Common myeloid progenitor, CD34-positive (primary cell): ENCODE measurements around the gene E2F6.

Experiments used
- CTCF ChIA-PET: fragments of 350-600 bp; sonication (Branson Sonifier 250); formaldehyde crosslinking; loops from one replicate; lab custom pipeline; 2021; ENCODE audit warnings: antibody characterized with exemption; lab: Charles Lee
- POLR2A ChIA-PET: fragments of 350-600 bp; sonication (Branson Sonifier 250); formaldehyde crosslinking; loops from one replicate; lab custom pipeline; 2021; ENCODE audit warnings: antibody characterized with exemption; lab: Charles Lee
- DNase-seq, 3 donors: peaks; one replicate each; pipeline versions ENCODE4 v3.0.0 to v3.0.0-alpha.2; 2013
- H3K27ac ChIP-seq, 2 experiments: 1 replicate in 1 of 2; 2 replicates in 1 of 2; pipeline ENCODE4 v1.7.0; 2013; ENCODE audit warnings: inconsistent platforms in 2 of 2, low read length in 2 of 2, mild to moderate bottlenecking in 2 of 2, low read depth in 1 of 2, moderate library complexity in 1 of 2; ENCODE audit not compliant: severe bottlenecking in 2 of 2, insufficient read depth in 1 of 2, poor library complexity in 1 of 2
- H3K27me3 ChIP-seq, 5 experiments: replicated peaks in 2 of 5; 1 replicate in 3 of 5; 2 replicates in 2 of 5; pipeline versions ENCODE4 v1.6.1 to v1.7.0; 2013; ENCODE audit warnings: low read length in 4 of 5, mild to moderate bottlenecking in 2 of 5, moderate library complexity in 2 of 5, inconsistent platforms in 1 of 5; ENCODE audit not compliant: insufficient read depth in 5 of 5, control insufficient read depth in 4 of 5
- H3K36me3 ChIP-seq, 4 experiments: 1 replicate in 2 of 4; 2 replicates in 2 of 4; pipeline versions ENCODE4 v1.6.1 to v1.7.0; 2013; ENCODE audit warnings: low read length in 3 of 4, control low read depth in 1 of 4, mild to moderate bottlenecking in 1 of 4; ENCODE audit not compliant: control insufficient read depth in 4 of 4, insufficient read depth in 4 of 4
- H3K4me1 ChIP-seq, 4 experiments: 1 replicate in 3 of 4; 2 replicates in 1 of 4; pipeline versions ENCODE4 v1.6.1 to v1.7.1; 2013; ENCODE audit warnings: low read length in 3 of 4, mild to moderate bottlenecking in 3 of 4, control low read depth in 1 of 4, inconsistent platforms in 1 of 4, moderate library complexity in 1 of 4; ENCODE audit not compliant: control insufficient read depth in 4 of 4, insufficient read depth in 4 of 4; ENCODE audit errors: control extremely low read depth in 1 of 4
- H3K4me3 ChIP-seq, 7 experiments: 1 replicate in 4 of 7; 2 replicates in 3 of 7; pipeline versions ENCODE4 v1.5.1 to v1.7.0; 2013; ENCODE audit warnings: mild to moderate bottlenecking in 7 of 7, low read length in 6 of 7, moderate library complexity in 6 of 7, inconsistent platforms in 2 of 7, low read depth in 2 of 7, control low read depth in 1 of 7; ENCODE audit not compliant: insufficient read depth in 4 of 7, control insufficient read depth in 1 of 7; ENCODE audit errors: extremely low read depth in 1 of 7
- H3K9me3 ChIP-seq, 5 experiments: 1 replicate in 4 of 5; 2 replicates in 1 of 5; pipeline versions ENCODE4 v1.6.1 to v1.7.1; 2013; ENCODE audit warnings: low read length in 4 of 5, mild to moderate bottlenecking in 2 of 5, inconsistent platforms in 1 of 5, low read depth in 1 of 5, moderate library complexity in 1 of 5; ENCODE audit not compliant: control insufficient read depth in 4 of 5, insufficient read depth in 2 of 5; ENCODE audit errors: control extremely low read depth in 1 of 5
- WGBS: methylation state at CpG from one replicate; pipeline ENCODE4 v1.1.5; 2013; ENCODE audit not compliant: insufficient coverage; 5-methylcytosine and 5-hydroxymethylcytosine counted together

The E2F6 gene

GRCh38 chr2:11483806-11484617, 18.1 kb upstream of the E2F6 start:
- Histone ChIP-seq H3K9me3 (peaks cover 0 to 2% (median 0%) of the 10 kb centered on the region in 5 experiments), H3K4me3 (no peak overlapping the region), H3K4me1 (peaks cover 0 to 18% (median 14%) of the 10 kb centered on the region in 4 experiments), H3K27me3 (peaks cover 16 to 90% (median 33%) of the 10 kb centered on the region in 5 experiments), H3K27ac (no peak overlapping the region), H3K36me3 (no peaks in the 10 kb centered on the region)
- ChIA-PET CTCF (interaction anchor here (0.8 to 1.5 kb wide), 2 partner anchors 99 to 100 kb away, joined by 5 to 6 read pairs; no protein-coding TSS in a partner anchor), POLR2A (interaction anchor here (0.6 kb wide), 1 partner anchor 30 kb away, joined by 3 read pairs; no protein-coding TSS in a partner anchor)
- 73% methylated on average over 4 of the region's 7 CpGs for WGBS
- no peak for DNase-seq

- Histone ChIP-seq H3K36me3 (no peaks in the 10 kb centered on the region), H3K9me3 (no peaks in the 10 kb centered on the region), H3K4me3 (peak overlapping the region; percentile 8 to 78 (median 57)), H3K4me1 (peaks cover 0 to 18% (median 14%) of the 10 kb centered on the region in 4 experiments), H3K27ac (no peak overlapping the region), H3K27me3 (peaks cover 18 to 86% (median 34%) of the 10 kb centered on the region in 5 experiments)
- peak in 1 of 3 donors; percentile 31 for DNase-seq
- under 1% methylated on average over 59 of the region's 70 CpGs for WGBS
- ChIA-PET CTCF (no interaction called here), POLR2A (no interaction called here)
These were observed 16.6 kb upstream of the E2F6 start for GRCh38 chr2:11482473-11483035.

GRCh38 chr2:11481789-11482472, 16.0 kb upstream of the E2F6 start:
- CTCF ChIA-PET = interaction anchor here (5.8 kb wide), 1 partner anchor 101 kb away, joined by 125 read pairs; no protein-coding TSS in a partner anchor
- Histone ChIP-seq H3K9me3 (no peaks in the 10 kb centered on the region), H3K4me1 (peaks cover 0 to 18% (median 14%) of the 10 kb centered on the region in 4 experiments), H3K27ac (no peak overlapping the region), H3K36me3 (no peaks in the 10 kb centered on the region), H3K27me3 (peaks cover 16 to 80% (median 34%) of the 10 kb centered on the region in 5 experiments), H3K4me3 (peak overlapping the region in 1 of 7 experiments; percentile 78)
- no peak for DNase-seq
- POLR2A ChIA-PET = no interaction called here
- 2% methylated on average over 38 of the region's 61 CpGs for WGBS

- Histone ChIP-seq H3K36me3 (no peaks in the 10 kb centered on the region), H3K27me3 (peaks cover 16 to 77% (median 31%) of the 10 kb centered on the region in 5 experiments), H3K4me1 (peaks cover 0 to 18% (median 14%) of the 10 kb centered on the region in 4 experiments), H3K4me3 (no peak overlapping the region), H3K27ac (no peak overlapping the region), H3K9me3 (no peaks in the 10 kb centered on the region)
- ChIA-PET CTCF (interaction anchor here (5.8 kb wide), 1 partner anchor 102 kb away, joined by 125 read pairs; no protein-coding TSS in a partner anchor), POLR2A (no interaction called here)
- 55% methylated on average over 6 of the region's 6 CpGs for WGBS
- no peak for DNase-seq
These were observed 15.4 kb upstream of the E2F6 start for GRCh38 chr2:11481426-11481788.

- CTCF ChIA-PET = interaction anchor here (5.8 kb wide), 1 partner anchor 102 kb away, joined by 125 read pairs; no protein-coding TSS in a partner anchor
- Histone ChIP-seq H3K36me3 (no peaks in the 10 kb centered on the region), H3K27me3 (peaks cover 14 to 71% (median 30%) of the 10 kb centered on the region in 5 experiments), H3K9me3 (no peaks in the 10 kb centered on the region), H3K4me1 (peaks cover 0 to 18% (median 14%) of the 10 kb centered on the region in 4 experiments), H3K4me3 (no peak overlapping the region), H3K27ac (no peak overlapping the region)
- DNase-seq = no peak
- WGBS = 97% methylated on average over 6 of the region's 7 CpGs
- POLR2A ChIA-PET = no interaction called here
These were observed 14.9 kb upstream of the E2F6 start for GRCh38 chr2:11480859-11481258.

- no peak overlapping the region for H3K27ac ChIP-seq
- 100% methylated on average over 1 of the region's 4 CpGs for WGBS
- POLR2A ChIA-PET = no interaction called here
- no peak for DNase-seq
- H3K4me1 ChIP-seq = peaks cover 0 to 18% (median 14%) of the 10 kb centered on the region in 4 experiments
- CTCF ChIA-PET = interaction anchor here (5.8 kb wide), 1 partner anchor 103 kb away, joined by 125 read pairs; no protein-coding TSS in a partner anchor
- H3K9me3 ChIP-seq = no peaks in the 10 kb centered on the region
- peaks cover 12 to 67% (median 28%) of the 10 kb centered on the region in 5 experiments for H3K27me3 ChIP-seq
- H3K4me3 ChIP-seq = no peak overlapping the region
- H3K36me3 ChIP-seq = no peaks in the 10 kb centered on the region
These were observed 14.4 kb upstream of the E2F6 start for GRCh38 chr2:11480406-11480805.
